ENCODE measurements around the gene USP12. TPM values are rescaled to one million over a fixed set of nuclear protein-coding genes. Genes with fewer than 3 reads are reported as not detected.
"Not testable (repeated sequence)": the region's sequence is repeated elsewhere in the genome, so short reads cannot be mapped to it uniquely, and the experiment has no call there.

The USP12 gene
- total RNA-seq, 4 donors from 2014 or later, result 28.7 to 31.2 (median 29.7) TPM

GRCh38 chr13:27199211-27199610 is 27.6 kb upstream of the USP12 start:
- Histone ChIP-seq H3K4me1 (no peaks in the 10 kb centered on the region), H3K27ac (no peak overlapping the region), H3K27me3 (no peaks in the 10 kb centered on the region), H3K36me3 (no peaks in the 10 kb centered on the region), H3K4me3 (no peak overlapping the region), H3K9me3 (no peaks in the 10 kb centered on the region)
- DNase-seq, result no peak
- TF ChIP-seq POLR2A (IDR thresholded peaks at IDR 0.05) (no peak), CTCF (IDR thresholded peaks at IDR 0.05) (no peak)

- TF ChIP-seq POLR2A (IDR thresholded peaks at IDR 0.05) (no peak), CTCF (IDR thresholded peaks at IDR 0.05) (no peak)
- Histone ChIP-seq H3K9me3 (no peaks in the 10 kb centered on the region), H3K27ac (no peak overlapping the region), H3K4me3 (no peak overlapping the region), H3K4me1 (no peaks in the 10 kb centered on the region), H3K27me3 (no peaks in the 10 kb centered on the region), H3K36me3 (no peaks in the 10 kb centered on the region)
- no peak for DNase-seq
These were observed 23.5 kb upstream of the USP12 start for GRCh38 chr13:27194895-27195764.

- TF ChIP-seq POLR2A (IDR thresholded peaks at IDR 0.05) (no peak), CTCF (IDR thresholded peaks at IDR 0.05) (no peak)
- Histone ChIP-seq H3K4me3 (no peak overlapping the region), H3K27ac (no peak overlapping the region), H3K27me3 (no peaks in the 10 kb centered on the region), H3K4me1 (no peaks in the 10 kb centered on the region), H3K9me3 (no peaks in the 10 kb centered on the region), H3K36me3 (no peaks in the 10 kb centered on the region)
- DNase-seq, result no peak
These were observed 22.6 kb upstream of the USP12 start for GRCh38 chr13:27194209-27194608.

GRCh38 chr13:27193496-27193895 is 21.9 kb upstream of the USP12 start:
- Histone ChIP-seq H3K36me3 (no peaks in the 10 kb centered on the region), H3K27ac (no peak overlapping the region), H3K9me3 (no peaks in the 10 kb centered on the region), H3K4me1 (no peaks in the 10 kb centered on the region), H3K27me3 (no peaks in the 10 kb centered on the region), H3K4me3 (no peak overlapping the region)
- TF ChIP-seq CTCF (IDR thresholded peaks at IDR 0.05), result no peak
- TF ChIP-seq POLR2A (IDR thresholded peaks at IDR 0.05), result no peak
- DNase-seq, result no peak

GRCh38 chr13:27192973-27193372 is 21.4 kb upstream of the USP12 start:
- Histone ChIP-seq H3K4me3 (no peak overlapping the region), H3K27ac (no peak overlapping the region), H3K27me3 (no peaks in the 10 kb centered on the region), H3K4me1 (no peaks in the 10 kb centered on the region), H3K36me3 (no peaks in the 10 kb centered on the region), H3K9me3 (no peaks in the 10 kb centered on the region)
- no peak for DNase-seq
- TF ChIP-seq CTCF (IDR thresholded peaks at IDR 0.05) (no peak), POLR2A (IDR thresholded peaks at IDR 0.05) (no peak)

- H3K9me3 ChIP-seq, DNase-seq, H3K27me3 ChIP-seq, H3K4me1 ChIP-seq, H3K36me3 ChIP-seq, H3K4me3 ChIP-seq, H3K27ac ChIP-seq: not testable (repeated sequence)
These were observed 20.8 kb upstream of the USP12 start for GRCh38 chr13:27192367-27192766.

Data from Peyer's patch (tissue), 4 donors.